Neuronal stem cell (in vitro differentiated cells): ENCODE measurements around the gene TMBIM4.

ENCODE experiments used
- DNase-seq: peaks from one replicate; pipeline ENCODE4 v3.0.0-alpha.2; 2013; ENCODE audit warnings: low spot score
- H2AFZ ChIP-seq: one replicate; pipeline ENCODE4 v1.6.1; 2013; ENCODE audit warnings: mild to moderate bottlenecking, low read length, inconsistent platforms
- H2AK5ac ChIP-seq: 2 replicates; pipeline ENCODE4 v1.6.1; 2013; ENCODE audit warnings: low read depth, mild to moderate bottlenecking, inconsistent platforms, low read length, moderate library complexity, mixed read lengths
- H2BK120ac ChIP-seq: 2 replicates; pipeline ENCODE4 v1.6.1; 2013; ENCODE audit warnings: low read depth, mild to moderate bottlenecking, inconsistent platforms, low read length, moderate library complexity, mixed read lengths
- H2BK12ac ChIP-seq: one replicate; pipeline ENCODE4 v1.6.1; 2013; ENCODE audit warnings: low read length, inconsistent platforms
- H2BK15ac ChIP-seq: 2 replicates; pipeline ENCODE4 v1.6.1; 2013; ENCODE audit warnings: mild to moderate bottlenecking, low read length, inconsistent platforms, mixed read lengths
- H2BK5ac ChIP-seq: one replicate; pipeline ENCODE4 v1.6.1; 2013; ENCODE audit warnings: inconsistent platforms, mild to moderate bottlenecking, low read length, moderate library complexity
- H3K14ac ChIP-seq: one replicate; pipeline ENCODE4 v1.6.1; 2013; ENCODE audit warnings: low read length, inconsistent platforms
- H3K18ac ChIP-seq: 2 replicates; pipeline ENCODE4 v1.6.1; 2013; ENCODE audit warnings: low read length, inconsistent platforms
- H3K23ac ChIP-seq: 2 replicates; pipeline ENCODE4 v1.6.1; 2013; ENCODE audit warnings: low read depth, mild to moderate bottlenecking, mixed read lengths, low read length, inconsistent platforms; ENCODE audit not compliant: poor library complexity
- H3K27ac ChIP-seq: replicated peaks from 3 replicates; pipeline ENCODE4 v1.5.1; 2013; ENCODE audit warnings: low read length, inconsistent platforms
- H3K27me3 ChIP-seq, 3 experiments: 2 replicates each; pipeline ENCODE4 v1.6.1; 2013; ENCODE audit warnings: low read length in 3 of 3, mild to moderate bottlenecking in 2 of 3, inconsistent platforms in 1 of 3, low read depth in 1 of 3, mixed read lengths in 1 of 3, moderate library complexity in 1 of 3; ENCODE audit not compliant: control insufficient read depth in 3 of 3, insufficient read depth in 3 of 3
- H3K36me3 ChIP-seq, 2 donors: replicated peaks in 1 of 2; 2 replicates each; pipeline ENCODE4 v1.6.1; 2013; ENCODE audit warnings: low read length in 2 of 2; ENCODE audit not compliant: control insufficient read depth in 2 of 2, insufficient read depth in 2 of 2
- H3K4ac ChIP-seq: 2 replicates; pipeline ENCODE4 v1.6.1; 2013; ENCODE audit warnings: inconsistent platforms, mild to moderate bottlenecking, low read length, moderate library complexity
- H3K4me1 ChIP-seq, 2 donors: 1 replicate in 1 of 2; 2 replicates in 1 of 2; pipeline ENCODE4 v1.6.1; 2013; ENCODE audit warnings: low read length in 2 of 2, low read depth in 1 of 2; ENCODE audit not compliant: control insufficient read depth in 2 of 2, insufficient read depth in 1 of 2
- H3K4me2 ChIP-seq: one replicate; pipeline ENCODE4 v1.6.1; 2013; ENCODE audit warnings: mild to moderate bottlenecking, low read length, inconsistent platforms; ENCODE audit not compliant: insufficient read depth, poor library complexity, severe bottlenecking
- H3K4me3 ChIP-seq, 2 donors: 2 replicates each; pipeline ENCODE4 v1.5.1; 2013; ENCODE audit warnings: low read length in 2 of 2, mild to moderate bottlenecking in 2 of 2, inconsistent platforms in 1 of 2, moderate library complexity in 1 of 2
- H3K79me1 ChIP-seq: one replicate; pipeline ENCODE4 v1.6.1; 2013; ENCODE audit warnings: low read depth, mild to moderate bottlenecking, inconsistent platforms, low read length, moderate library complexity
- H3K9ac ChIP-seq: one replicate; pipeline ENCODE4 v1.6.1; 2013; ENCODE audit warnings: mild to moderate bottlenecking, low read depth, low read length, inconsistent platforms; ENCODE audit not compliant: poor library complexity
- H3K9me3 ChIP-seq, 2 donors: replicated peaks in 1 of 2; 2 replicates each; pipeline versions ENCODE3 to v1.6.1; 2013; ENCODE audit warnings: low read length in 2 of 2, mild to moderate bottlenecking in 2 of 2, inconsistent platforms in 1 of 2, low read depth in 1 of 2, mixed read lengths in 1 of 2, moderate library complexity in 1 of 2; ENCODE audit not compliant: control insufficient read depth in 2 of 2, insufficient read depth in 1 of 2
- H4K8ac ChIP-seq: one replicate; pipeline ENCODE4 v1.6.1; 2013; ENCODE audit warnings: low read depth, mild to moderate bottlenecking, inconsistent platforms, low read length, moderate library complexity
- H4K91ac ChIP-seq: one replicate; pipeline ENCODE4 v1.6.1; 2013; ENCODE audit warnings: low read length, low read depth, mild to moderate bottlenecking, inconsistent platforms; ENCODE audit not compliant: poor library complexity
- WGBS, 2 donors: extraction: QIAGEN DNeasy Blood & Tissue Kit; methylation state at CpG; one replicate each; pipeline ENCODE4 v1.1.7; 2013; ENCODE audit warnings: missing lambda C conversion rate in 2 of 2, mixed read lengths in 1 of 2; ENCODE audit not compliant: insufficient read length in 2 of 2, insufficient replicate concordance in 1 of 2; ENCODE audit errors: extremely low coverage in 2 of 2; 5-methylcytosine and 5-hydroxymethylcytosine counted together

The TMBIM4 gene

GRCh38 chr12:66149702-66150398 lies 19.9 kb downstream of the TMBIM4 start:
- no peak overlapping the region for H4K8ac ChIP-seq
- no peak overlapping the region for H2BK5ac ChIP-seq
- H3K23ac ChIP-seq = no peak overlapping the region
- DNase-seq = no peak
- no peak overlapping the region for H2BK15ac ChIP-seq
- no peak overlapping the region for H2AFZ ChIP-seq
- H2AK5ac ChIP-seq = no peak overlapping the region
- H3K27ac ChIP-seq = no peak overlapping the region
- no peak overlapping the region for H3K4ac ChIP-seq
- H2BK12ac ChIP-seq = no peak overlapping the region
- H3K4me1 ChIP-seq = no peaks in the 10 kb centered on the region
- H2BK120ac ChIP-seq = no peak overlapping the region
- no peak overlapping the region for H3K14ac ChIP-seq
- no peaks in the 10 kb centered on the region for H3K36me3 ChIP-seq
- no peak overlapping the region for H3K18ac ChIP-seq
- WGBS, 2 donors = no CpG with 5 or more reads among the region's 5 CpGs
- H3K27me3 ChIP-seq = no peaks in the 10 kb centered on the region
- H3K4me2 ChIP-seq = no peak overlapping the region
- no peak overlapping the region for H4K91ac ChIP-seq
- no peak overlapping the region for H3K9ac ChIP-seq
- no peaks in the 10 kb centered on the region for H3K9me3 ChIP-seq
- H3K79me1 ChIP-seq = no peaks in the 10 kb centered on the region
- H3K4me3 ChIP-seq = no peak overlapping the region

GRCh38 chr12:66144791-66145754 lies 24.7 kb downstream of the TMBIM4 start:
- Histone ChIP-seq H3K4me3 (no peak overlapping the region), H2BK12ac (no peak overlapping the region), H3K79me1 (no peaks in the 10 kb centered on the region), H3K9ac (no peak overlapping the region), H2BK5ac (no peak overlapping the region), H2AK5ac (no peak overlapping the region), H4K8ac (no peak overlapping the region), H3K4me1 (no peaks in the 10 kb centered on the region), H3K4me2 (no peak overlapping the region), H2BK120ac (no peak overlapping the region), H3K14ac (no peak overlapping the region), H3K27me3 (peaks cover 0 to 3% (median 0%) of the 10 kb centered on the region in 3 experiments), H2AFZ (peak overlapping the region; percentile 75), H3K27ac (no peak overlapping the region), H3K36me3 (peaks cover 0 to 5% of the 10 kb centered on the region in 2 donors), H3K18ac (no peak overlapping the region), H2BK15ac (no peak overlapping the region), H3K4ac (no peak overlapping the region), H3K9me3 (peaks cover 4 to 23% of the 10 kb centered on the region in 2 donors), H3K23ac (no peak overlapping the region), H4K91ac (no peak overlapping the region)
- peak; percentile 27 for DNase-seq
- no CpG with 5 or more reads among the region's 7 CpGs for WGBS, 2 donors

- Histone ChIP-seq H3K23ac (no peak overlapping the region), H4K8ac (no peak overlapping the region), H2BK15ac (no peak overlapping the region), H2BK120ac (no peak overlapping the region), H3K4me1 (no peaks in the 10 kb centered on the region), H3K27ac (no peak overlapping the region), H4K91ac (no peak overlapping the region), H3K36me3 (peaks cover 2 to 7% of the 10 kb centered on the region in 2 donors), H2AFZ (no peak overlapping the region), H3K9me3 (peaks cover 4 to 35% of the 10 kb centered on the region in 2 donors), H3K14ac (no peak overlapping the region), H3K4me3 (no peak overlapping the region), H3K18ac (no peak overlapping the region), H3K27me3 (peaks cover 0 to 3% (median 0%) of the 10 kb centered on the region in 3 experiments), H2AK5ac (no peak overlapping the region), H2BK5ac (no peak overlapping the region), H3K4ac (no peak overlapping the region), H3K79me1 (no peaks in the 10 kb centered on the region), H3K4me2 (no peak overlapping the region), H3K9ac (no peak overlapping the region), H2BK12ac (no peak overlapping the region)
- WGBS, 2 donors = no CpG with 5 or more reads among the region's 1 CpG
- DNase-seq = no peak
Measured at GRCh38 chr12:66143868-66144267, 25.9 kb downstream of the TMBIM4 start.

- H2AK5ac ChIP-seq = no peak overlapping the region
- no peak overlapping the region for H4K8ac ChIP-seq
- H3K9me3 ChIP-seq = peaks cover 4 to 38% of the 10 kb centered on the region in 2 donors
- no peak for DNase-seq
- no peak overlapping the region for H3K4ac ChIP-seq
- H3K23ac ChIP-seq = no peak overlapping the region
- no peak overlapping the region for H2BK120ac ChIP-seq
- no peak overlapping the region for H3K4me2 ChIP-seq
- no peak overlapping the region for H2BK5ac ChIP-seq
- H3K4me3 ChIP-seq = no peak overlapping the region
- no peak overlapping the region for H2BK12ac ChIP-seq
- H4K91ac ChIP-seq = no peak overlapping the region
- no peak overlapping the region for H3K27ac ChIP-seq
- H3K79me1 ChIP-seq = no peaks in the 10 kb centered on the region
- no peak overlapping the region for H3K9ac ChIP-seq
- no peak overlapping the region for H2AFZ ChIP-seq
- H3K27me3 ChIP-seq = peaks cover 0 to 3% (median 0%) of the 10 kb centered on the region in 3 experiments
- no peak overlapping the region for H2BK15ac ChIP-seq
- H3K18ac ChIP-seq = no peak overlapping the region
- H3K36me3 ChIP-seq = peaks cover 8 to 10% of the 10 kb centered on the region in 2 donors
- H3K14ac ChIP-seq = no peak overlapping the region
- H3K4me1 ChIP-seq = no peaks in the 10 kb centered on the region
Measured at GRCh38 chr12:66142826-66143225, 27.0 kb downstream of the TMBIM4 start.
